WTC11 (cell line): ENCODE results near the gene PLXNA2. TPM values are rescaled to one million over a fixed set of nuclear protein-coding genes. Genes with fewer than 3 reads are reported as not detected.

Experiments used
- ATAC-seq: fragments of 200-7000 bp; cut with Tn5 transposase; 2 replicates; pipeline ENCODE4 v1.10.0; 2021; ENCODE audit warnings: mild to moderate bottlenecking, moderate library complexity
- CTCF ChIA-PET: fragments of 300-600 bp; sonication (Branson Sonifier 250); formaldehyde crosslinking; loops from one replicate; lab custom pipeline; 2021; ENCODE audit warnings: antibody characterized with exemption; lab: Charles Lee
- POLR2A ChIA-PET: fragments of 350-600 bp; sonication (Branson Sonifier 250); formaldehyde crosslinking; loops from one replicate; lab custom pipeline; 2021; ENCODE audit warnings: antibody characterized with exemption; lab: Charles Lee
- DNase-seq: peaks from one replicate; pipeline ENCODE4 v3.0.0; 2021; ENCODE audit warnings: low spot score
- H3K27ac Mint-ChIP-seq: 2 replicates; pipeline ENCODE4 v1.8.0; 2021; ENCODE audit warnings: mixed read lengths
- H3K27me3 Mint-ChIP-seq: 2 replicates; pipeline ENCODE4 v1.8.0; 2021; ENCODE audit warnings: low read depth, mild to moderate bottlenecking, moderate library complexity, mixed read lengths
- H3K36me3 Mint-ChIP-seq: 2 replicates; pipeline ENCODE4 v1.8.0; 2021; ENCODE audit warnings: mixed read lengths
- H3K4me1 Mint-ChIP-seq: 2 replicates; pipeline ENCODE4 v1.8.0; 2022; ENCODE audit warnings: mixed read lengths
- H3K4me3 Mint-ChIP-seq: 2 replicates; pipeline ENCODE4 v1.8.0; 2021; ENCODE audit warnings: mild to moderate bottlenecking, moderate library complexity, mixed read lengths
- H3K9me3 Mint-ChIP-seq: 2 replicates; pipeline ENCODE4 v1.8.0; 2021; ENCODE audit warnings: mixed read lengths
- CTCF ChIP-seq: fragments of 200-600 bp; IDR thresholded peaks from 2 replicates; pipeline ENCODE4 v1.8.0; 2022; ENCODE audit warnings: antibody characterized with exemption
- FOXJ3 ChIP-seq: sonication (generic); formaldehyde crosslinking; IDR thresholded peaks from 2 replicates; pipeline ENCODE4 v1.9.0; 2021; ENCODE audit warnings: missing genetic modification reagents, mild to moderate bottlenecking, borderline replicate concordance
- HMGA2 ChIP-seq: fragments of 250-450 bp; sonication (Bioruptor Pico); IDR thresholded peaks from 2 replicates; pipeline ENCODE4 v1.4.0; 2021; ENCODE audit warnings: mild to moderate bottlenecking, moderate library complexity
- KAT7 ChIP-seq: sonication (generic); formaldehyde crosslinking; IDR thresholded peaks from 2 replicates; pipeline ENCODE4 v1.8.1; 2023; ENCODE audit warnings: missing genetic modification reagents, mild to moderate bottlenecking, borderline replicate concordance
- MXD4 ChIP-seq: fragments of 250-450 bp; sonication (Bioruptor Pico); IDR thresholded peaks from 2 replicates; pipeline ENCODE4 v1.8.0; 2021; ENCODE audit warnings: mild to moderate bottlenecking, moderate library complexity, borderline replicate concordance
- NFE2L1 ChIP-seq: sonication (generic); formaldehyde crosslinking; IDR thresholded peaks from 2 replicates; pipeline ENCODE4 v1.8.1; 2023; ENCODE audit warnings: missing genetic modification reagents
- NR2C2 ChIP-seq: sonication (generic); formaldehyde crosslinking; IDR thresholded peaks from 2 replicates; pipeline ENCODE4 v1.8.0; 2022; ENCODE audit warnings: mild to moderate bottlenecking, missing genetic modification reagents
- PRDM15 ChIP-seq: sonication (generic); formaldehyde crosslinking; IDR thresholded peaks from 2 replicates; pipeline ENCODE4 v1.8.0; 2022; ENCODE audit warnings: missing genetic modification reagents
- RORB ChIP-seq: fragments of 250-450 bp; sonication (Bioruptor Pico); IDR thresholded peaks from 2 replicates; pipeline ENCODE4 v1.9.0; 2021; ENCODE audit warnings: mild to moderate bottlenecking
- SOX15 ChIP-seq: fragments of 250-450 bp; sonication (Bioruptor Pico); IDR thresholded peaks from 2 replicates; pipeline ENCODE4 v1.9.0; 2021; ENCODE audit warnings: mild to moderate bottlenecking
- TP53 ChIP-seq: sonication (generic); formaldehyde crosslinking; IDR thresholded peaks from 2 replicates; pipeline ENCODE4 v1.8.1; 2023; ENCODE audit warnings: mild to moderate bottlenecking, missing genetic modification reagents
- USF1 ChIP-seq: sonication (generic); formaldehyde crosslinking; IDR thresholded peaks from 2 replicates; pipeline ENCODE4 v1.8.0; 2022; ENCODE audit warnings: mild to moderate bottlenecking, missing genetic modification reagents
- USF2 ChIP-seq: sonication (generic); formaldehyde crosslinking; IDR thresholded peaks from 2 replicates; pipeline ENCODE4 v1.8.1; 2023; ENCODE audit warnings: mild to moderate bottlenecking, missing genetic modification reagents, moderate library complexity
- ZNF281 ChIP-seq: sonication (generic); formaldehyde crosslinking; IDR thresholded peaks from 2 replicates; pipeline ENCODE4 v1.8.0; 2023; ENCODE audit warnings: mild to moderate bottlenecking, missing genetic modification reagents
- ZNF512 ChIP-seq: sonication (generic); formaldehyde crosslinking; IDR thresholded peaks from 2 replicates; pipeline ENCODE4 v1.8.1; 2022; ENCODE audit warnings: missing genetic modification reagents, borderline replicate concordance
- total RNA-seq: library from RNA; stranded (reverse); gene quantifications from 3 replicates; pipeline ENCODE4 v1.2.3, GENCODE V29; 2021

Gene PLXNA2
- total RNA-seq, 1 experiment from 2014 or later, result 4.2 TPM

- no peak for TF ChIP-seq USF2
- no peak for TF ChIP-seq KAT7 (CRISPR knock-in tag)
- no peak for TF ChIP-seq ZNF512 (CRISPR knock-in tag)
- TF ChIP-seq MXD4 (CRISPR knock-in tag), result no peak
- TF ChIP-seq CTCF, result no peak
- TF ChIP-seq HMGA2 (CRISPR knock-in tag), result no peak
- no peak for TF ChIP-seq SOX15
- no peak for TF ChIP-seq RORB (CRISPR knock-in tag)
- TF ChIP-seq FOXJ3, result no peak
- TF ChIP-seq NR2C2 (CRISPR knock-in tag), result no peak
- TF ChIP-seq ZNF281 (CRISPR knock-in tag), result no peak
- no peak for TF ChIP-seq USF1
Measured at GRCh38 chr1:208237241-208237640, 6.9 kb downstream of the PLXNA2 start (continued).

GRCh38 chr1:208235982-208236761 is 8.0 kb downstream of the PLXNA2 start:
- ChIA-PET CTCF (interaction anchor here (0.7 to 5.4 kb wide), 6 partner anchors 9 to 254 kb away, joined by 3 to 39 read pairs (median 4); no protein-coding TSS in a partner anchor), POLR2A (no interaction called here)
- Mint-ChIP-seq H3K4me1 (peaks cover 62% of the 10 kb centered on the region), H3K27me3 (peaks cover 8% of the 10 kb centered on the region), H3K36me3 (no peaks in the 10 kb centered on the region), H3K4me3 (no peak overlapping the region), H3K27ac (no peak overlapping the region; the same call in 1 of the 2 replicates), H3K9me3 (no peaks in the 10 kb centered on the region)
- TF ChIP-seq PRDM15 (CRISPR knock-in tag), result peak; percentile 23; the same call in 1 of the 2 replicates
- peak; percentile 56; the same call in 1 of the 2 replicates for TF ChIP-seq NFE2L1 (CRISPR knock-in tag)
- TF ChIP-seq TP53, result no peak
- DNase-seq, result no peak
- ATAC-seq, result no peak
